Renal pelvis (tissue), 4 donors: Measurements from ENCODE around the gene FAM124A. TPM values are rescaled to one million over a fixed set of nuclear protein-coding genes. Genes with fewer than 3 reads are reported as not detected.

ENCODE experiments used
- DNase-seq: peaks from one replicate; pipeline ENCODE4 v3.0.0-alpha.2; 2013
- polyA plus RNA-seq, 3 donors: library from polyadenylated mRNA; unstranded; fragments of 120-200 nt; gene quantifications; one replicate each; pipeline ENCODE4 v1.2.1, GENCODE V29; 2013; ENCODE audit not compliant: insufficient read length in 3 of 3

The FAM124A gene
- polyA plus RNA-seq, 3 donors, result 5.4 to 5.8 (median 5.6) TPM

- no peak for DNase-seq
These were observed 18.0 kb downstream of the FAM124A start for GRCh38 chr13:51240178-51240577.

DNA sequence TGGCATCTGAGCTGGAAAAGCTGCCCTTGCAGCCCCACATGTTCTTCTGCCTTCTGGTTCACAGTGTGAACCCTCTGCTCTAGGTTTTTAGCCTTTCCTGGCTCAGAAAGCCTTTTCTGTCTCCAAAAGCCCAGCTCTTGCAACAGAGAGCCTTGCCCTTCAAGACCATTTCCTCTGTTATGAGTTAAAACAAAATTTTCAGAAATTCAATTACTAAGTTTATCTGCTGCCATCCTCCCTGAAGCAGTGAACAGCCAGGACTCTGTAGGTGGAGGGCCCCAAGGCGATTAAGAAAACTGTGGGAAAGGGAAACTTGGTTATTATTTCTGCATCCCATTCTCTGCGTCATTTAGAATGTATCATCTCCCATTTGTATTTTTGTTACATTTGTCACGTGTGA is 18.8 kb downstream of the FAM124A start:
- DNase-seq, result no peak

- DNase-seq, result no peak
These were observed 19.5 kb downstream of the FAM124A start for GRCh38 chr13:51241720-51242119.

- DNase-seq, result no peak
These were observed 21.0 kb downstream of the FAM124A start for GRCh38 chr13:51243227-51243626.

- no peak for DNase-seq
These were observed 21.6 kb downstream of the FAM124A start for GRCh38 chr13:51243832-51244231.

DNA sequence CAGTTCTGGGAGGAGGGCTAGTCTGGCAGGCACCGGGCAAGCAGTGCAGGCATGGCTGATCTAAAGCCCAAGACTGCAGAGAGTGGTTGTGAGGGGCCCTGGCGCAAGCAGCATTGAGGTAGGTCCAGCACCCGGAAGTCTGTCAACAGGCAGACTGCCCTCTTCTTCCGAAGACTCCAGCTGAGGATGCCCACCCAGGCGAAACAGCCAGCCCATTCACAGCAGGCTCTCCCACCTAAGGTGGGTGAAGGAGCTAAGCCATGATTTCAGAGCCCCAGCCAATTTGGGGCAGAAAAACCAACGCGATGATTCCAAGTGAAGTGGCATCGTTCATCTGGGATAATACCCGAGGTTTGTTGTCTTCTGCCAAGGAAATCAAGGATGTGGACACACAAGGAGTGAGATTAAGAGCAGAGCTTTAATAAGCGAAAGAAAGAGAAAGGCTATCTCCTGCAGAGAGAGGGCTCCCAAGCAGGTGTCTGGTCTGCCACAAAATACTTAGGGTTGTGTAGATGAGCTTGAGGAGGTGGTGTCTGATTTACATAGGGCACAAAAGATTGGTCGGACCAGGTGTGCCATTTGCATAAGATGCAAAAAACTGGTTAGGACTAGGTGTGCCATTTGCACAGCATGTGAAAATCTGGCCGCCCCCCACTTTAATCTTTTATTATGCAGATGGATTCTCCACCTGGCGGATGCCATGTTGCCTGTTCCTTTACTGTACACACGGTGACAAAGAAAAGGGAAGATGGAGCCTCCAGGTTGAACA is 22.6 kb downstream of the FAM124A start:
- DNase-seq, result no peak

DNA sequence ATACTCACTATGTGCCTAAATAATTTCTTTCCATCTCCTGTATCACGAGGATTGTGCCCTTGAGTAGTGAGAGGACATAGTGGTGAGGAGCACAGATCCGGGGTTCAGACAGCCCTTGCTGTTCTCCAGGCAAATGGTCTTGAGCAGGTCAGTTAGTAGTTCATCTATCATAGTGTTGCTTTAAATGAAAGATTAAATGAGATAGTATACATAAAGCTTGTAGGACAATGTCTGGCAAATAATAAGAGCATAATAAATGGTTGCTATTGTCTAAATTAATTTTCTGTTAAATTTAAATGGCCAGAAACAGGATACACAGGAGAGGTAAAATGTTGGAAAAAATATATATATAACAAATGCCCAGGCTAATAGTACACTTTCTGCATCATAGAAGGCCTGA is 23.4 kb downstream of the FAM124A start:
- DNase-seq, result no peak

DNA sequence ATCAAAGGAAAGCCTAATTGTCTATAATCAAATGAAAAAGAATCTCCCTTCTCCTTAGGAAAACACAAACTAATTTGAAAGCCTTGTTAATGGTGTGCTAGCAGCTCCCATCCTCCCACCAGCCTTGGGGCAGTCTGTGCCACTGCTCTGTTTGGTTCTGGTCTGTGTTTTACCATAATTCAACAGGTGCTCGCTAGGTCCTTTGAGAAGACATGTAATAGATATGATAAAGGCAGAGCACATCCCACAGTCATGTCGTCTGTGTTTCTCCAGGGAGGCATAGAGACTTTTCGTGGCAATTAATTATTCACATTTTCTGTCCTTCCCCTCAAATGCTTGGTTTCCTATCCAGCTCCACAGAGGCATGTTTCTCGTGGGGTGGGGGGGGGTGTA is 23.8 kb downstream of the FAM124A start:
- no peak for DNase-seq

DNA sequence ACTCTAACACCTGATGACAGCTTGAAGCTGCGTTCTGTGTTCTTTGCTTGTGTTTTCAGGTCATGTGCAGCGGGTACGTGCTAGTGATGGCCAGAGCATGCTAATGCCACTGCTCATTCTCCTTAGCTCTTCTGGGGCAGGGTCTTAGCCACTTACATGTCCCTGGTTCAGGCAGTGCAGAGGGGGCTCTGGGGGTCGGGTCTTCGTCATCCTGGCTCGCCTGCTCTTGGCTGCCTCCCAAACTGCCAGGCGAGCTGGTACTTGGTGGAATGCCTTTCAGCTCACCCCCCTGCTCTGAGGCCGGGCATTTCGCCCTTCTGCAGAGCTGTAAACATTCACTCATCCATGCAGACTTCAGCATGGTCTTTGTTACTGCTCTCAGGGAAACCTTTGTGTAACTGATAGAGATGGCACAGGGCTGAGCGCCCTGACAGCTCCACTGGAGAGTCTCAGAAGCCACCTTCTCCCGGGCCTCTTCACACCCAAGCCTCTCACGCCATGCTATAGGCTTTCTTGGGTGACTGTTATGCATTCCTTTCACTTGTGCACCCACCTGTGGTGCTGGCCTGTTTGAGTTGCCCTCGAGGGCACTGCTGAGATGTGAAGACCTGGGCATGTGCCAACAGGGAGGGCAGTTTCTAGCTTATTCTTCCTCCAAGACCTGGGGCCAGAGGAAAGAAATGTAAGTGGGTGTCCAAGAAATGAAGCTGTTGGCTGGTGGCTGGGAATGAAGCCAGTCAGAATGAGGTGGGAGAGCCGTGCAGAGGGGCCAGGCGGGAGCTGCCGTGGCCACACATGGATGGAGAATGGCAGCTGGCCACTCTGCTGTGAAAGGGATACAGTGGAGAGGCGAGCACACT is 24.4 kb downstream of the FAM124A start:
- DNase-seq, result peak; percentile 69

DNA sequence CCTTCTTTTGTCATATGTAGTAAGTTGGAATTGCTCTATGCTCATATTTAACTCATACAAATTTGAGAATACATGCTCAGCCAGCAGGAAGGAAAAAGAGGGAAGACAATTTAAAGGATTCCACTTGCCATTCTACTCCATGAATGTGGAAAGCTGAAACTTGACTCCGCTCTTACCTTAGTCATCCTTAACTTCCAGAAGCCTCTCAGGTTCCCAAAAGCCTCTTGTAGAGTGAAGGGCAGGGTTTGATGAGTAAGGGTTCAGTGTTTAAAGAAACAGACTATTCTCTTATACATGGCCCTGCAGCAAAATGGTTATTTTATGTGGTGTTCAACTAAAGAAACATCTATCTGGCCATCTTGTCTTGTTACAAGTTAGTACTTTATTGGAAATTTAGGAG is 27.1 kb downstream of the FAM124A start:
- no peak for DNase-seq

DNA sequence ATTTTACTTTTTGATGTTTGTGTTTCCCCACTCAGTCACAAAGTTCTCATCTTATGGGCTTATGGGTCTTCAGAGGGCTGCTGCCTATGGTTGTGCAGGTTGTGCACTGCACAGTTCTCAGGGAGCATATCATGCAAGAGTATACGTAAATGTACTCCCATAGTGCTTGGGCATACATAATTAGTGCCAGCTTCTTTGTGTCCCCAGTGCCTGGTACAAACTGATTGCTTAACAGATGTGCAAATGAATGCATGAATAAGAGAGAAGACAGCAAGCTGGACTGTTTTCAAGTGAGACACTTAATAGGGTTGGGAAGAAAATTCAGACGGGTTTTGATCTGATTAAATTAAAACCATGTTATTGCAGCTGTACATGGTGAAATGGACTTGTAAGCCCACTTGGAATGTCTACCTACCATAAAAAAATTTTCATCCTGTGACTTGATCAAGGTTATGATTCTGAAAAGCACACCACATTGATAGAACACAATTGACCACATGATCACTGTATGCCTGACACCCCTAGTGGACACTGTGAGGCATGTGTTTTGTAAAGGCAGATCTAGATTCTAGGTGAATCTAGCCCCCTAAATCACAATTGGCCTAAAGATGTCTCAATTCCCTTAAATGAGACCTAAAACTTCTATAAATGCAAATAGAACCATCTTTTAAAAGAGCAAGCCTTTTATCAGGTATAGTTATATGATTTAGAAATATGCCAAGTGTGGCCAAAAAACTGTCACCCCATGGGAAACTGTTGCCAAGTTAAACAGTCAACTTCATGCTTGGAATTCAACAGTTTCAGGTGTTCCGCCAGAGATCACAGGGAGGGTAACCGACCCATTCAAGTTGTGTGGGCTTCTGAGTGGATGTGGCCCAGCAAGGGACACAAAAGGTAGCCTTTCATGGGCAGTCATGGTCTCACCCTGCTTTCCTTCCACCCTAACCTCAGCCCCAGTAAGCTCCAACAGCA is 27.9 kb downstream of the FAM124A start:
- no peak for DNase-seq

- DNase-seq, result no peak
These were observed 29.3 kb downstream of the FAM124A start for GRCh38 chr13:51251480-51251879.

GRCh38 chr13:51252954-51253532 is 30.8 kb downstream of the FAM124A start:
- DNase-seq, result no peak

DNA sequence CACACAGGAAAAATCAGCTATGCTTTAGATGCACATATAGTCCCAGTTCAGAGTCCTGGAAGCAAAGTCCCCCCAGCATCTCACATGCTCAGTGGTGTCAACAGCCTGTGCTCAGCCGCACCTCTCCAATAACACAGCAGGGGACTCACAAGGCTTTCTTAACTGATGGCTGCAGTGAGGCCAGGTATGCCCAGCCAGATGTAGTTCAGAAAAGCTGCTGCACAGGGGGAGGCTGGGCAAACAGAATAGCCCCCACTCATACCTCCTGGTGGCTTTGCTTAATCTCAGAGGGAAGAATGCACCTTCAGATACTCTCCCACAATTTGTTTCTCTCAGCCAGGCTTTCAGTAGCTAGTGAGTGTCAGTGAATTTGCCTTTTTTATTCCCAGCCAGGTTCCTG is 33.4 kb downstream of the FAM124A start:
- DNase-seq, result no peak

GRCh38 chr13:51257187-51257586 is 35.0 kb downstream of the FAM124A start:
- no peak for DNase-seq

- DNase-seq, result peak; percentile 64
These were observed 36.7 kb downstream of the FAM124A start for GRCh38 chr13:51258612-51259548.

DNA sequence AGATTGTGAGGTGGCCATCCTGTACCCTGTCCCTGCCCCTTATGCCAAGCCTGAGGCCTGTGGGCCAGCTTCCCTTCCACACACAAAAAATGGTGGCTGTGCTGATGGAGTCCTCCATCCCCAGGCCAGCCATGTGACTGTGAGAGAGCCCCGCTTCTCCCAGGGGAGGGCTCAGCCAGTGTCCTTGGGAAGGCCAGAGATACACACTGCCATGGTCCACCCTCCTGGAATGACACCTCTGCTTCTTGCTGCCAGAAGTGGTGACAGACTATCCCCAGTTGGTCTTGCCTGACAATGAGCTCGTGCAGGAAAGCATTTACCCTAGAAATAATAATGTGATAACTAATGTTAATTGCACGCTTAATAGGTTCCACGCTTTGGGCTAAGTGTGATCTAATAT is 38.0 kb downstream of the FAM124A start:
- DNase-seq, result no peak

DNA sequence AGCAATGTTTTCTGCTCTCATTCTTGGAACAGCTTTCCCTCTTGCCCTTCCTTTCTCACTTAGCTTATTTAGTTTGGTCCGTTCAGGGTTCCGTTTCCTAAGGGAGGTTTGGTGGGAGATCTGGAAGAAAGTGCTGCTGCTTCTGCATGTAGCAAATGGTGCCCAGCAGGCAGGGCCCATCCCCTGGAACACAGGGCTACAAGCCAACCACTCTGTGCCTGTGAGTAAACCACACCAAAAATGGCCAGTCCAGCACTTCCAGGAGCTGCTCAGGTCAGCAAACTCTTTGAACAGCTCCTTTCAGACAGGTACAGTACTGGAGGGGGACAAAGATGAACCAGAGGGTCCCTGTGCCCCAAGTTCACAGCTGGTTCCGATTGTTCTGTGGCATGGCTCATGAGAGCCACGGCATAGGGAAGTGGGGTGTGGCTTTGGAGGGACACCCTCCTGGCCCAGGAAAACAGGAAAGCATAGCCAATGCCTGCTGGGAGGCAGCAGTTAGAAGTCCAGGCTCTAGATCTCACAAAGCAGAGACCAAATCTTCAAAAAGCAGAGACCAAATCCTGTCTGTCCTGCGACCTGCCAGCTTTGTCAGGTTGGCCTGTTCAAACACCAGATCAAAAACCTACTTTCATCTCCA is 39.5 kb downstream of the FAM124A start:
- DNase-seq, result no peak

GRCh38 chr13:51262501-51263211 is 40.5 kb downstream of the FAM124A start:
- no peak for DNase-seq
